ENCODE results near the gene WWC2. TPM values are rescaled to one million over a fixed set of nuclear protein-coding genes. Genes with fewer than 3 reads are reported as not detected.

Gene WWC2
- total RNA-seq, 4 donors from 2014 or later = 6.6 to 79.7 (median 9.4) TPM

- no peaks in the 10 kb centered on the region for H3K4me1 ChIP-seq
- in situ Hi-C loops (cut with MboI; ENCODE audit: low pct_ligation_motif_present in 1 of 4, low pct_unique_long_range_greater_than_20kb in 1 of 4, low sequenced_read_pairs in 3 of 4) = no loop called here
- H3K4me3 ChIP-seq = no peak overlapping the region
- no peak for DNase-seq
- H3K9me3 ChIP-seq = no peaks in the 10 kb centered on the region
- TF ChIP-seq CTCF (IDR thresholded peaks at IDR 0.05) (no peak), EP300 (IDR thresholded peaks at IDR 0.05; ENCODE audit: low read depth) (no peak), POLR2A (IDR thresholded peaks at IDR 0.05) (no peak), POLR2AphosphoS5 (IDR thresholded peaks at IDR 0.05) (no peak)
- no peaks in the 10 kb centered on the region for H3K36me3 ChIP-seq
- no peak overlapping the region for H3K27ac ChIP-seq
- no peaks in the 10 kb centered on the region for H3K27me3 ChIP-seq
- WGBS, 2 donors (ENCODE audit: low coverage in 1 of 2) = 55 to 58% methylated on average over 4 to 6 of the region's 6 CpGs
- intact Hi-C loops (cut with DNase I; ENCODE audit: low total_unique reads) = no loop called here
Observed at GRCh38 chr4:183333983-183334382, 234.9 kb downstream of the WWC2 start.

- DNase-seq = no peak
- Histone ChIP-seq H3K4me3 (no peak overlapping the region), H3K27me3 (no peaks in the 10 kb centered on the region), H3K27ac (no peak overlapping the region), H3K4me1 (no peaks in the 10 kb centered on the region), H3K9me3 (no peaks in the 10 kb centered on the region), H3K36me3 (no peaks in the 10 kb centered on the region)
- intact Hi-C loops (cut with DNase I; ENCODE audit: low total_unique reads) = no loop called here
- 61 to 63% methylated on average over 3 of the region's 3 CpGs for WGBS, 2 donors (ENCODE audit: low coverage in 1 of 2)
- in situ Hi-C loops (cut with MboI; ENCODE audit: low pct_ligation_motif_present in 1 of 4, low pct_unique_long_range_greater_than_20kb in 1 of 4, low sequenced_read_pairs in 3 of 4) = no loop called here
- TF ChIP-seq EP300 (IDR thresholded peaks at IDR 0.05; ENCODE audit: low read depth) (no peak), POLR2A (IDR thresholded peaks at IDR 0.05) (no peak), CTCF (IDR thresholded peaks at IDR 0.05) (no peak), POLR2AphosphoS5 (IDR thresholded peaks at IDR 0.05) (no peak)
Observed at GRCh38 chr4:183335369-183335940, 236.4 kb downstream of the WWC2 start.

GRCh38 chr4:183337349-183337748 is 238.3 kb downstream of the WWC2 start:
- WGBS, 2 donors (ENCODE audit: low coverage in 1 of 2) = 85% methylated on average over 8 of the region's 9 CpGs; no CpG with 5 or more reads in 1 of the 2 donors
- TF ChIP-seq POLR2AphosphoS5 (IDR thresholded peaks at IDR 0.05) (no peak), CTCF (IDR thresholded peaks at IDR 0.05) (no peak), POLR2A (IDR thresholded peaks at IDR 0.05) (no peak), EP300 (IDR thresholded peaks at IDR 0.05; ENCODE audit: low read depth) (no peak)
- in situ Hi-C loops (cut with MboI; ENCODE audit: low pct_ligation_motif_present in 1 of 4, low pct_unique_long_range_greater_than_20kb in 1 of 4, low sequenced_read_pairs in 3 of 4) (no loop called here), intact Hi-C loops (cut with DNase I; ENCODE audit: low total_unique reads) (no loop called here)
- no peak overlapping the region for H3K27ac ChIP-seq
- H3K4me1 ChIP-seq = no peaks in the 10 kb centered on the region
- peaks cover 1% of the 10 kb centered on the region for H3K27me3 ChIP-seq
- no peak for DNase-seq
- H3K9me3 ChIP-seq = no peaks in the 10 kb centered on the region
- H3K36me3 ChIP-seq = no peaks in the 10 kb centered on the region
- H3K4me3 ChIP-seq = no peak overlapping the region

- intact Hi-C loops (cut with DNase I; ENCODE audit: low total_unique reads) (no loop called here), in situ Hi-C loops (cut with MboI; ENCODE audit: low pct_ligation_motif_present in 1 of 4, low pct_unique_long_range_greater_than_20kb in 1 of 4, low sequenced_read_pairs in 3 of 4) (no loop called here)
- H3K27ac ChIP-seq = no peak overlapping the region
- peaks cover 6% of the 10 kb centered on the region for H3K27me3 ChIP-seq
- no peaks in the 10 kb centered on the region for H3K9me3 ChIP-seq
- no peak for DNase-seq
- H3K4me3 ChIP-seq = no peak overlapping the region
- no peaks in the 10 kb centered on the region for H3K36me3 ChIP-seq
- no peak for TF ChIP-seq CTCF (IDR thresholded peaks at IDR 0.05)
- no peak for TF ChIP-seq POLR2A (IDR thresholded peaks at IDR 0.05)
- no peak for TF ChIP-seq EP300 (IDR thresholded peaks at IDR 0.05; ENCODE audit: low read depth)
- no peak for TF ChIP-seq POLR2AphosphoS5 (IDR thresholded peaks at IDR 0.05)
- 68% methylated on average over 7 of the region's 7 CpGs; no CpG with 5 or more reads in 1 of the 2 donors for WGBS, 2 donors (ENCODE audit: low coverage in 1 of 2)
- peaks cover 0 to 3% (median 0%) of the 10 kb centered on the region in 4 donors for H3K4me1 ChIP-seq
Observed at GRCh38 chr4:183337833-183338232, 238.8 kb downstream of the WWC2 start.
